HEK293 (cell line): ENCODE measurements around the gene ZNF775.

Experiments
- CTCF ChIP-seq: fragments of 450-650 bp; formaldehyde crosslinking; IDR thresholded peaks from 2 replicates; pipeline ENCODE4 v1.5.1; 2016; ENCODE audit warnings: missing biosample characterization, missing genetic modification characterization
- MZF1 ChIP-seq: fragments of 450-650 bp; formaldehyde crosslinking; IDR thresholded peaks from 2 replicates; pipeline ENCODE4 v1.5.1; 2017; ENCODE audit warnings: missing biosample characterization, missing genetic modification characterization, borderline replicate concordance
- YY2 ChIP-seq: fragments of 450-650 bp; formaldehyde crosslinking; IDR thresholded peaks from 2 replicates; pipeline ENCODE4 v1.5.1; 2016; ENCODE audit warnings: missing biosample characterization, missing genetic modification characterization
- ZBTB10 ChIP-seq: fragments of 450-650 bp; formaldehyde crosslinking; IDR thresholded peaks from 2 replicates; pipeline ENCODE4 v1.5.1; 2016; ENCODE audit warnings: missing biosample characterization, missing genetic modification characterization
- ZNF350 ChIP-seq: fragments of 450-650 bp; formaldehyde crosslinking; IDR thresholded peaks from 2 replicates; pipeline ENCODE4 v1.5.0; 2017; ENCODE audit warnings: missing biosample characterization, mild to moderate bottlenecking, missing genetic modification characterization

- no peak for TF ChIP-seq CTCF (tag by site-specific recombination)
- no peak for TF ChIP-seq YY2 (tag by site-specific recombination)
- no peak for TF ChIP-seq ZBTB10 (tag by site-specific recombination)
- no peak for TF ChIP-seq ZNF350 (tag by site-specific recombination)
- TF ChIP-seq MZF1 (tag by site-specific recombination), result no peak
Observed at GRCh38 chr7:150405584-150406311, 26.6 kb downstream of the ZNF775 start.
